Dendritic cell treated with granulocyte-macrophage colony-stimulating factor and Interleukin-4, amounts not matched to agents 40 ng/mL and 50 ng/mL, for 4 days (primary cell): Measurements from ENCODE around the gene KRT20.

Experiments
- H3K27ac Mint-ChIP-seq: one replicate; pipeline ENCODE4 v1.8.0; 2022; ENCODE audit warnings: mild to moderate bottlenecking, mixed read lengths
- H3K27me3 Mint-ChIP-seq: one replicate; pipeline ENCODE4 v1.8.0; 2022; ENCODE audit warnings: mild to moderate bottlenecking, mixed read lengths
- H3K36me3 Mint-ChIP-seq: one replicate; pipeline ENCODE4 v1.8.0; 2022; ENCODE audit warnings: low read depth, mixed read lengths
- H3K4me1 Mint-ChIP-seq: one replicate; pipeline ENCODE4 v1.8.0; 2022; ENCODE audit warnings: low read depth, mixed read lengths
- H3K4me3 Mint-ChIP-seq: one replicate; pipeline ENCODE4 v1.8.0; 2022; ENCODE audit warnings: mild to moderate bottlenecking, moderate library complexity, mixed read lengths
- H3K9me3 Mint-ChIP-seq: one replicate; pipeline ENCODE4 v1.8.0; 2022; ENCODE audit warnings: mixed read lengths
- intact Hi-C: fragments of 100-400 bp; cut with micrococcal nuclease; formaldehyde crosslinking; loops from one replicate; pipeline ENCODE4 v1.15.0; 2022

KRT20 gene

DNA sequence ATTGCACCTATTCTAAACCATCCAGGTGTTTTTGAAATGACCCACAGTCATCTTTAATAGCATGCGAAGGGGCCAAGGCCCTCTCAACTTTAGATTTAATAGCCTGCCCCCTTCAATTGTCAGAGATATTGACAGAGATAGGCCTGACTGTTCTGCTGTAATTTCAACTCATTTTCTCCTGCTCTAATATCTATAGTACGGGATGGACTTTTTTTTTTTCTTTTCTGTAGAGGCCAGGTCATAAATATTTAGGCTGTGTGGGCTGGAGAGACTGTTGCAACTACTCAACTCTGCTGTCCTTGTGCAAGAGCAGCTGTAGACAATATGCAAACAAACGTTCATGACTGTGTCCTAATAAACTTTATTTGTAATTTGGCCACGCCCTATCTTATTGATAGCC lies 24.7 kb upstream of the KRT20 start:
- Mint-ChIP-seq H3K27ac (no peak overlapping the region), H3K27me3 (peaks cover 30% of the 10 kb centered on the region), H3K9me3 (no peaks in the 10 kb centered on the region), H3K36me3 (no peaks in the 10 kb centered on the region), H3K4me3 (no peak overlapping the region), H3K4me1 (peaks cover 35% of the 10 kb centered on the region)
- intact Hi-C loops: loop anchor here (1.0 to 10.0 kb wide), 3 partner anchors 285 to 639 kb away; no protein-coding TSS in a partner anchor

DNA sequence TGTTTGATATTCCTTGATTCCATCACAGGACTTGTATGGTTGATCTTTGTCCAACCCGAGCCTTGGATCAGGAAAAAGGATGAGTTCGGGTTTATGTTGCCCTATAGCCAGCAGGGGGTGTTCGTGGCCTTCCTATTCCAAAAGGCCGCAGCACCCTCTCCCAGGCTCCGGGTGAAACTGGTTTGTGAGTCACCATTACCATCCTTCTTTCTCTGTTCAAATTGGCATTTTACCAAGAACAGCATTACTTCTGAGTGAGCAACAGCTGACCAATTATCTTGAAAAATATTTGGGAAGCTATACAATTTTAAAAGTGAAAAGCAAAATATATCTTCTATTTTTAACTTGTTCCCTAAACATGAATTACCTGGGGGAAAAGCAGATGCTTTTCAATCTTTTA lies 24.3 kb upstream of the KRT20 start:
- Mint-ChIP-seq H3K4me3 (no peak overlapping the region), H3K36me3 (no peaks in the 10 kb centered on the region), H3K27me3 (peaks cover 30% of the 10 kb centered on the region), H3K9me3 (no peaks in the 10 kb centered on the region), H3K4me1 (peaks cover 33% of the 10 kb centered on the region), H3K27ac (no peak overlapping the region)
- intact Hi-C loops: loop anchor here (1.0 to 2.0 kb wide), 2 partner anchors 413 to 639 kb away; no protein-coding TSS in a partner anchor

- Mint-ChIP-seq H3K4me1 (peaks cover 22% of the 10 kb centered on the region), H3K27me3 (peaks cover 30% of the 10 kb centered on the region), H3K4me3 (no peak overlapping the region), H3K9me3 (no peaks in the 10 kb centered on the region), H3K27ac (no peak overlapping the region), H3K36me3 (no peaks in the 10 kb centered on the region)
- intact Hi-C loops: no loop called here
These were observed 21.6 kb upstream of the KRT20 start for GRCh38 chr17:40906613-40907012.

DNA sequence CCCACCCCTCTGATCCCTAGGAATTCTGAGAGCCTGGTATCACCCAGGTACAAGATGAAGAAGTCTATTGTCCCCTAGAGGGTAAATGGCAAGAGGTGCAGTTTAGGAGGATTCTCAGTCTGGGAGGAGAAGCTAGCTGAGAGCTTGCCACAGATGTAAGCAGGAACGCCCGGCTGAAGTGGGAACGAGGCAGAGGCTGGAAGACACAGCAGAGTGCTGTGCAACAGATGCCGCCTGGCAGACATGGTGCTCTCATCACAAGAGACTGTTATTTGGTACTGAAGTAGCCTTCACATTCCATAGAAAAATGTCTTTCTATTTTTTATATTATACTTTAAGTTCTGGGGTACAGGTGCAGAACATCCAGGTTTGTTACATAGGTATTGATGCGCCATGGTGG lies 20.3 kb upstream of the KRT20 start:
- intact Hi-C loops: no loop called here
- Mint-ChIP-seq H3K9me3 (no peaks in the 10 kb centered on the region), H3K36me3 (no peaks in the 10 kb centered on the region), H3K4me1 (peaks cover 20% of the 10 kb centered on the region), H3K27ac (no peak overlapping the region), H3K27me3 (peaks cover 30% of the 10 kb centered on the region), H3K4me3 (no peak overlapping the region)

DNA sequence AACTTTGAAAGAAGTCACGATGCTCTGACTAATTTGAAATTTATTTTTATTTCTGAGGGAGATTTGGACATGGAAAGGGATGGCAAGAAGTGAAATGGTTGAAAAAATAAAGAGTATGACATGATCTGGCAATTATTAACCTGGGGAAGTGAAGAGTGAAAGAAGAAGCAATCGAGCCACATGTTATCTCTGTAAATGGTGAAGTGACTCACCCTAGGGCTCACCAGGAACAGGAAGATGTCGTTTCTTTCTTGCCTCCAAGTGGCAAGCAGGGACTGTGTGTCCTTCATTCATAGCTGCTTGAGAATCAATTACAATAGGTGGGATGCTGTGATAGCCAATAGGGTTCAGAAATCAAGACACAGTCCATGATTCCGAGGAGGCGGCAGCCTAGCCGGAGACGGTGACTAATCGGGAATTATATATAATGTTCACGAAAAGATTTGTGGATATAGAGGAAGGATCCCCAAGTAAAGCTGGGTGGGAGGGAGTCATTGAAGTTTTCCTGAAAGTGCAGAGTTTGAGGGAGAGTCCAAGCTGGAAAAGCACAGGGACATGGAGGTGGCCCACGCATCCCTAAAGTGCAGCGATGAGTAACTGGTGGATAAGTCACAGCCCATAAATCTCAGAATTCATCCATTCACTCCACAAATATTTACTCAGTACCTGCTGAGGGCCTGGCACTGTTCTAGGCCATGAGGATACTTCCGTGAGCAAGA lies 18.2 kb upstream of the KRT20 start:
- H3K36me3 Mint-ChIP-seq: no peaks in the 10 kb centered on the region
- peaks cover 12% of the 10 kb centered on the region for H3K4me1 Mint-ChIP-seq
- H3K27me3 Mint-ChIP-seq: peaks cover 21% of the 10 kb centered on the region
- H3K4me3 Mint-ChIP-seq: no peak overlapping the region
- H3K27ac Mint-ChIP-seq: no peak overlapping the region
- intact Hi-C loops: no loop called here
- no peaks in the 10 kb centered on the region for H3K9me3 Mint-ChIP-seq

- H3K36me3 Mint-ChIP-seq: no peaks in the 10 kb centered on the region
- H3K4me3 Mint-ChIP-seq: no peak overlapping the region
- no peak overlapping the region for H3K27ac Mint-ChIP-seq
- peaks cover 12% of the 10 kb centered on the region for H3K4me1 Mint-ChIP-seq
- peaks cover 17% of the 10 kb centered on the region for H3K27me3 Mint-ChIP-seq
- intact Hi-C loops: no loop called here
- H3K9me3 Mint-ChIP-seq: no peaks in the 10 kb centered on the region
These were observed 17.5 kb upstream of the KRT20 start for GRCh38 chr17:40902498-40902897.

GRCh38 chr17:40901981-40902474 lies 17.0 kb upstream of the KRT20 start:
- Mint-ChIP-seq H3K4me1 (peaks cover 12% of the 10 kb centered on the region), H3K4me3 (no peak overlapping the region), H3K27ac (no peak overlapping the region), H3K27me3 (peaks cover 13% of the 10 kb centered on the region), H3K36me3 (no peaks in the 10 kb centered on the region), H3K9me3 (no peaks in the 10 kb centered on the region)
- intact Hi-C loops: no loop called here

GRCh38 chr17:40900809-40901356 lies 15.8 kb upstream of the KRT20 start:
- H3K9me3 Mint-ChIP-seq: no peaks in the 10 kb centered on the region
- peaks cover 12% of the 10 kb centered on the region for H3K4me1 Mint-ChIP-seq
- H3K27ac Mint-ChIP-seq: no peak overlapping the region
- intact Hi-C loops: no loop called here
- no peak overlapping the region for H3K4me3 Mint-ChIP-seq
- no peaks in the 10 kb centered on the region for H3K36me3 Mint-ChIP-seq
- peaks cover 8% of the 10 kb centered on the region for H3K27me3 Mint-ChIP-seq

DNA sequence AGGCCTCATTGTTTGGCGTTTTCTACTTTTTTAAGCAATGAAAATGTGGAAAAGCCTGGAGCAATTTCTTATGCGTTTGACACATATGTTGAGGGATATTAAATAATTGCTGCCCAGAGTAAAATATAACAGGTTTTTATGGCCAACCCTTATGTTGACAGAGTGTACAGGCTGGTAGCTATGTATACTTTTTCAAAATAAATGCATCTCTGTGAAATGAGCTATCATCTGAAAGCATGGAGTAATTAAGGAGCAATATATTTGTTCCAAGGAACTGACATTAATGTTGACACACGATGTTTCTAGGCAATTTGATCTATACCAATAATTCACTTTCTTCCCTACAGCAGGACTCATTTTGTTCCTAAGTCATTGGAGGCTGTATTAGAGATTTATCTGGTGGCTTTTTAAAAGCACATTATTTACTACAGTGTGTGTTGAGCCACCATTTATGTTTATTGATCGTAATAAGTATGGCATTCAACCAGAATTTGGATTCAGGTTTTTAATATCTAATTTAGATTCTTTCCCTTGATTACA lies 11.9 kb upstream of the KRT20 start:
- intact Hi-C loops: no loop called here
- Mint-ChIP-seq H3K36me3 (no peaks in the 10 kb centered on the region), H3K4me3 (no peak overlapping the region), H3K9me3 (no peaks in the 10 kb centered on the region), H3K27ac (no peak overlapping the region), H3K4me1 (peaks cover 8% of the 10 kb centered on the region), H3K27me3 (peaks cover 3% of the 10 kb centered on the region)

DNA sequence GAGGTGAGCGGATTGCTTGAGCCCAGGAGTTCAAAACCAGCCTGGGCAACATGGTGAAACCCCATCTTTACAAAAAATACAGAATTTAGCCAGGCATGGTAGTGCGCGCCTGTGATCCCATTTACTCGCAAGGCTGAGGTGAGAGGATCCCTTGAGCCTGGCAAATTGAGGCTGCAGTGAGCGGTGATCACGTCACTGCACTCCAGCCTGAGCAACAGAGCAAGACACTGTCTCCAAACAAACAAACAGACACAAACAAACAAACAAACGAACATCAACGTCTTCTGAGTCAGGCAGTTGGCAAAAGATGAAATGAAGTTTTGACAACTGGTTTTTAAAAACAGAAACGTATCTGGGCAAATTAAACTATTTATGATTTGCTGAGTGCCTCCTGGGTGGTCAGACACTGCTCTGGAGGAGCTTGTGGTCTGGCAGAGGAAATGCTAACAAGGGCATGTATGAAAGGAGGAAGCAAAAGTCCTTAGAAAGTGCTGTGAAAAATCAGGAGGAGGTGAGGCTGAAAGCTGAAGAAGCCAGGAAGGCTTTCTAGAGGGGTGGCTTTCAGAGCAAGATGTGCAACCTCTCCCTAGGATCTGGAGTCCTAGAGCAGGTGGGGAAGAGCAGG lies 10.2 kb upstream of the KRT20 start:
- peaks cover 3% of the 10 kb centered on the region for H3K27me3 Mint-ChIP-seq

DNA sequence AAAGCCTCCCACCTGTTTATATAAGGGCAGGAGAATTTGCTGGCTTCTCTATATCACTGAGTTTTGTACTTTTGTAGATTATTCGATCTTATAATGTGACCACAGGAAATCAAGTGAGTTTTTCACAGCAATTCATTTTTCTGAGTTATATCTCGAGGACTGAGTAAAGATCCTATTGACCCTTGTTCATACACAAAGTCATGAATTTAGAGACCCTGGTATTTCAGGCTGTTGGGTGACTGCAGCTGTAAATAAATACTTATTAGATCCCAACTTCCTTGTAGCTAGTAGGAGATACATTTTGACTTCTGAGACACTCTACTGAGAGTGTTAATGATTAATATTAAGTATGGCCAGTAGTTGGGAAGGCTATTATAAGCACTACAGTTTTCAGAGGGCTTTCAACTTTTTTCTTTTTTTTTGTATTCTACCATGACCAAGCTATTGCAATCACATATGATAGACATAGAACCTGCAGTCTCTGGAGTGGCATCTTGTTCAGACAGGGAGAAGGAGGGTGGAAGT lies 3.2 kb upstream of the KRT20 start:
- no peak overlapping the region for H3K4me3 Mint-ChIP-seq
- H3K36me3 Mint-ChIP-seq: no peaks in the 10 kb centered on the region
- H3K4me1 Mint-ChIP-seq: no peaks in the 10 kb centered on the region
- intact Hi-C loops: no loop called here
- H3K27me3 Mint-ChIP-seq: peaks cover 29% of the 10 kb centered on the region
- no peak overlapping the region for H3K27ac Mint-ChIP-seq
- no peaks in the 10 kb centered on the region for H3K9me3 Mint-ChIP-seq

More for the DNA sequence above, 10.2 kb upstream of the KRT20 start:
- H3K27ac Mint-ChIP-seq: no peak overlapping the region
- H3K4me1 Mint-ChIP-seq: peaks cover 8% of the 10 kb centered on the region
- intact Hi-C loops: no loop called here
- no peak overlapping the region for H3K4me3 Mint-ChIP-seq
- H3K9me3 Mint-ChIP-seq: no peaks in the 10 kb centered on the region
- no peaks in the 10 kb centered on the region for H3K36me3 Mint-ChIP-seq

DNA sequence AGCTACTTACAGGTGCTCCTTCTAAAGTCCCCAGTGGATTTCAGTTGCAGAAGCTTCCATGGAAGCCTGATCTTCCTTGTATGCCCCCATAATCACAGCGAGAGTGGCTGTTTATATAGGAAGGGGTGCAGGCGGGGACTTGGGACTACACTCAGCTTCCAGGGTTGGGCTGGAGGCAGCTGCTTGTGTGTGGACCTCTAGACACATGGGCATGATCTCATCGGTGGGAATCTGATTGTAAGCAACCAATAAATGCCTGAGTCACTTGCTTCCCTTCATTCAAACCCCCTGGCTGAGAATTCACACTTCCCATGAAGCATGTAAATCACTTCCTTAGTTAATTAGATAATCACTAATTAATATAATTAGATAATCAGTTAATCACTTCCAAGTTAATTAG lies 1.0 kb upstream of the KRT20 start:
- Mint-ChIP-seq H3K4me1 (no peaks in the 10 kb centered on the region), H3K9me3 (no peaks in the 10 kb centered on the region), H3K27ac (no peak overlapping the region), H3K36me3 (no peaks in the 10 kb centered on the region), H3K4me3 (no peak overlapping the region), H3K27me3 (peaks cover 33% of the 10 kb centered on the region)
- intact Hi-C loops: no loop called here

- intact Hi-C loops: no loop called here
- Mint-ChIP-seq H3K36me3 (no peaks in the 10 kb centered on the region), H3K4me1 (no peaks in the 10 kb centered on the region), H3K9me3 (no peaks in the 10 kb centered on the region), H3K27ac (no peak overlapping the region), H3K27me3 (peaks cover 26% of the 10 kb centered on the region), H3K4me3 (no peak overlapping the region)
These were observed 1.3 kb downstream of the KRT20 start for GRCh38 chr17:40883626-40884334.
